NT2/D1 (cell line): ENCODE results near the gene CHCHD6.

Experiments
- DNase-seq: peaks from one replicate; pipeline ENCODE4 v3.0.0-alpha.2; 2011; ENCODE audit warnings: low read depth, low spot score
- H3K27me3 ChIP-seq: 2 replicates; pipeline ENCODE4 v1.6.0; 2011; ENCODE audit warnings: mild to moderate bottlenecking; ENCODE audit not compliant: insufficient read length, insufficient read depth
- H3K36me3 ChIP-seq: 2 replicates; pipeline ENCODE4 v1.6.1; 2011; ENCODE audit warnings: mild to moderate bottlenecking, low read length, mixed read lengths; ENCODE audit not compliant: insufficient read depth, insufficient read length
- H3K4me1 ChIP-seq: 2 replicates; pipeline ENCODE4 v1.5.1; 2011; ENCODE audit not compliant: insufficient read depth, insufficient read length
- H3K4me3 ChIP-seq: 2 replicates; pipeline ENCODE4 v1.5.1; 2011; ENCODE audit warnings: low read depth; ENCODE audit not compliant: insufficient read length
- H3K9ac ChIP-seq: 2 replicates; pipeline ENCODE4 v1.6.0; 2011; ENCODE audit warnings: low read depth; ENCODE audit not compliant: insufficient read length
- H3K9me3 ChIP-seq: 2 replicates; pipeline ENCODE4 v1.5.1; 2011; ENCODE audit warnings: mild to moderate bottlenecking, low read length; ENCODE audit not compliant: insufficient read depth
- SUZ12 ChIP-seq: IDR thresholded peaks from 2 replicates; pipeline ENCODE4 v1.6.1; 2011; ENCODE audit not compliant: insufficient read length, insufficient read depth; ENCODE audit errors: extremely low read depth
- YY1 ChIP-seq: IDR thresholded peaks from 2 replicates; pipeline ENCODE4 v1.6.1; 2011; ENCODE audit not compliant: insufficient read length, insufficient read depth
- ZNF274 ChIP-seq: IDR thresholded peaks from 2 replicates; pipeline ENCODE4 v1.6.1; 2011; ENCODE audit warnings: mild to moderate bottlenecking, low read depth, low read length

CHCHD6 gene

GRCh38 chr3:126965526-126966080 lies 261.6 kb downstream of the CHCHD6 start:
- TF ChIP-seq SUZ12: no peak
- no peak for TF ChIP-seq ZNF274
- no peak for TF ChIP-seq YY1
- DNase-seq: no peak
- Histone ChIP-seq H3K27me3 (no peaks in the 10 kb centered on the region), H3K9me3 (no peaks in the 10 kb centered on the region), H3K9ac (no peak overlapping the region), H3K4me1 (peaks cover 18% of the 10 kb centered on the region), H3K4me3 (no peak overlapping the region), H3K36me3 (no peaks in the 10 kb centered on the region)

DNA sequence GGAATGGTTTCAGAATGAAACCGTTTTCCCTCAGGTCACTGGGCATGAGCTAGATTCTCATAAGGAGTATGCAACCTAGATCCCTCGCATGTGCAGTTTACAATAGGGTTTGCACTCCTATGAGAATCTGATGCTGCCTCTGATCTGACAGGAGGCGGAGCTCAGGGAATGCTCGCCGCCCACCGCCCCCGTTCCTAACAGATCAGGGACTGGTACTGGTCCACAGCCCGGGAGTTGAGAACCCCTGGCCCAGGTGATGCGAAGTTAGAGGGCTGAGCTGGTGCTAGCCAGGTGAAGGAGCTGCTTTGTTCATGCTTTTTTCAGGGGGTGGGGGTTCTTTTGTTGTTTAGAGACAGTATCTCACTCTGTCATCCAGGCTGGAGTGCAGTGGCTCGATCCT lies 263.3 kb downstream of the CHCHD6 start:
- peaks cover 16% of the 10 kb centered on the region for H3K4me1 ChIP-seq
- no peak overlapping the region for H3K4me3 ChIP-seq
- no peaks in the 10 kb centered on the region for H3K36me3 ChIP-seq
- no peak overlapping the region for H3K9ac ChIP-seq
- no peaks in the 10 kb centered on the region for H3K27me3 ChIP-seq
- DNase-seq: no peak
- H3K9me3 ChIP-seq: no peaks in the 10 kb centered on the region
- TF ChIP-seq YY1: no peak
- no peak for TF ChIP-seq SUZ12
- TF ChIP-seq ZNF274: no peak

- no peaks in the 10 kb centered on the region for H3K9me3 ChIP-seq
- no peaks in the 10 kb centered on the region for H3K36me3 ChIP-seq
- H3K4me1 ChIP-seq: peaks cover 18% of the 10 kb centered on the region
- H3K4me3 ChIP-seq: no peak overlapping the region
- no peak for DNase-seq
- TF ChIP-seq YY1: no peak
- no peak for TF ChIP-seq SUZ12
- no peak for TF ChIP-seq ZNF274
- H3K9ac ChIP-seq: no peak overlapping the region
- no peaks in the 10 kb centered on the region for H3K27me3 ChIP-seq
Measured at GRCh38 chr3:126968391-126969390, 264.7 kb downstream of the CHCHD6 start.

DNA sequence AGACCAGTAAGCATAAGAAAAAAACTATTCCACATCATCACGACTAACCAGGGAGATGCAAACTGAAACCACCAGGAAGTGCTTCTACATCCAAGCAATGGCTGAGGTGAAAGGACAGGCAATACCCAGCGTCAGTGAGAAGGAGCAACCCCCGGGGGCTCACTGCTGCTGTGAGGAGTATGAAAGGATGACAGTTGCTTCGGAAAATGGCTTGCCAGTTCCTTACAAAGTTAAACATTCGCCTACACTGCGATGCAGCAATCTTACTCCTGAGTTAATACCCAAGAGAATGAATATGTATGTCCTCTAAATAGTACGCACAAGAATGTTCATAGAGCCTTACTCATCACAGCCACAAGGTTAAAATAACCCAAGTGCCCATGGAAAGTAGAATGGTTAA lies 265.5 kb downstream of the CHCHD6 start:
- no peak for DNase-seq
- no peaks in the 10 kb centered on the region for H3K27me3 ChIP-seq
- H3K9ac ChIP-seq: no peak overlapping the region
- no peaks in the 10 kb centered on the region for H3K36me3 ChIP-seq
- peaks cover 18% of the 10 kb centered on the region for H3K4me1 ChIP-seq
- H3K9me3 ChIP-seq: peaks cover 9% of the 10 kb centered on the region
- H3K4me3 ChIP-seq: no peak overlapping the region
- TF ChIP-seq YY1 (no peak), ZNF274 (no peak), SUZ12 (no peak)

- H3K4me1 ChIP-seq: peaks cover 18% of the 10 kb centered on the region
- no peak for DNase-seq
- H3K9ac ChIP-seq: no peak overlapping the region
- no peaks in the 10 kb centered on the region for H3K27me3 ChIP-seq
- peaks cover 14% of the 10 kb centered on the region for H3K9me3 ChIP-seq
- TF ChIP-seq YY1 (no peak), SUZ12 (no peak), ZNF274 (no peak)
- no peak overlapping the region for H3K4me3 ChIP-seq
- H3K36me3 ChIP-seq: no peaks in the 10 kb centered on the region
Measured at GRCh38 chr3:126970101-126970500, 266.1 kb downstream of the CHCHD6 start.

GRCh38 chr3:126970921-126971320 lies 266.9 kb downstream of the CHCHD6 start:
- Histone ChIP-seq H3K4me3 (no peak overlapping the region), H3K4me1 (peaks cover 18% of the 10 kb centered on the region), H3K9ac (no peak overlapping the region), H3K27me3 (no peaks in the 10 kb centered on the region), H3K36me3 (no peaks in the 10 kb centered on the region), H3K9me3 (peaks cover 22% of the 10 kb centered on the region)
- no peak for DNase-seq
- no peak for TF ChIP-seq ZNF274
- TF ChIP-seq SUZ12: no peak
- TF ChIP-seq YY1: no peak

DNA sequence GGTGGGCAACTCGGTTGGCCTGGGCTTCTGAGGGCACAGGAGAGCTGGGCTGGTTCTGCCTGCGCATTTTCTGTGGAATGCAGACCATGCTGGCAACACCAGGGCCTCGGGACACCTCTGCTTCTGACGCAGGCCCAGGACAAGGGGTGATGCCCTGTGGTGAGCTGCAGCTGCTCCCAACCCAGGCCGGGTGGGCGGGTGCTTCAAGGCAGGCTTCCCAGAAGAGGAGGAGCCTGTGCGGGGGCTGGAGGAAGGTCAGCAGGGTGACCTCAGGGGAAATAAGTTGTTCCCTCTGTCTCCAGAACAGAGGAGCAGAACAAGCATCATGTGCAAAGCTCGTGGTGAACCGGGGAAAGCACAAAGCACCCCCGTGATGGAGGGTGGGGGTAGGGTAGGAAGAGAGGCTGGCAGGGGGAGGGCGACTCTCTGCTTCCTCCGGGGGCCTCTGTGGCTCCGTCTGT lies 267.9 kb downstream of the CHCHD6 start:
- Histone ChIP-seq H3K9ac (peak overlapping the region; percentile 16), H3K4me1 (peaks cover 15% of the 10 kb centered on the region), H3K4me3 (no peak overlapping the region), H3K9me3 (peaks cover 23% of the 10 kb centered on the region), H3K36me3 (no peaks in the 10 kb centered on the region), H3K27me3 (no peaks in the 10 kb centered on the region)
- DNase-seq: no peak
- TF ChIP-seq ZNF274: no peak
- TF ChIP-seq YY1: no peak
- no peak for TF ChIP-seq SUZ12
